Mucosa of stomach (tissue), 1 donor: Measurements from ENCODE around the gene ATG2B.

Experiments used
- H3K27me3 ChIP-seq: one replicate; pipeline ENCODE4 v1.7.0; 2013; ENCODE audit warnings: mild to moderate bottlenecking, low read length; ENCODE audit not compliant: control insufficient read depth, insufficient read depth
- H3K36me3 ChIP-seq: one replicate; pipeline ENCODE4 v1.7.0; 2013; ENCODE audit warnings: low read length; ENCODE audit not compliant: control insufficient read depth, insufficient read depth
- H3K4me1 ChIP-seq: one replicate; pipeline ENCODE4 v1.7.0; 2013; ENCODE audit warnings: mild to moderate bottlenecking, low read length; ENCODE audit not compliant: control insufficient read depth, insufficient read depth
- H3K4me3 ChIP-seq: one replicate; pipeline ENCODE4 v1.7.0; 2013; ENCODE audit warnings: low read length
- H3K9ac ChIP-seq: one replicate; pipeline ENCODE4 v1.7.0; 2013; ENCODE audit warnings: mild to moderate bottlenecking, low read length, moderate library complexity
- H3K9me3 ChIP-seq: one replicate; pipeline ENCODE4 v1.7.0; 2013; ENCODE audit warnings: mild to moderate bottlenecking, low read length, moderate library complexity; ENCODE audit not compliant: control insufficient read depth
- donor health status: Pancreatic carcinoma.

The ATG2B gene

GRCh38 chr14:96265383-96266095, 97.6 kb downstream of the ATG2B start:
- Histone ChIP-seq H3K27me3 (no peaks in the 10 kb centered on the region), H3K4me1 (peaks cover 19% of the 10 kb centered on the region), H3K9ac (no peak overlapping the region), H3K36me3 (no peaks in the 10 kb centered on the region), H3K9me3 (no peaks in the 10 kb centered on the region), H3K4me3 (no peak overlapping the region)

DNA sequence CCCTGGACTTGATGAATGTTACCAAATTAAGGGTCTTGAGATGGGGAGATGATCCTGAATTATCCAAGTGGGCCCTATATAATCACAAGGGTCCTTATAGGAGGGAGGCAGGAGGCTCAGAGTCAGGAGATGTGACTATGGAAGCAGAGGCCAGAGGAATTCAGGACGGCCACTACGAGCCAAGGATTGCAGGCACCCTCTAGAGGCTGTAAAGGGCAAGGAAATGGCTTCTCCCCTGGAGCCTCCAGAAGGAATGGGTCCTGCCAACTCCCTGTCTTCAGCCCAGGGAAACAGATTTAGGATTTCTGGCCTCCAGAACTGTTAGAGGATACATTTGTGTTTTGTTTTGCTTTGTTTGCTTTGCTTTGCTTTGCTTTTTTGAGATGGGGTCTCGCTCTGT, 98.3 kb downstream of the ATG2B start:
- H3K9ac ChIP-seq, result no peak overlapping the region
- no peak overlapping the region for H3K4me3 ChIP-seq
- no peaks in the 10 kb centered on the region for H3K36me3 ChIP-seq
- no peaks in the 10 kb centered on the region for H3K27me3 ChIP-seq
- peaks cover 19% of the 10 kb centered on the region for H3K4me1 ChIP-seq
- H3K9me3 ChIP-seq, result no peaks in the 10 kb centered on the region

DNA sequence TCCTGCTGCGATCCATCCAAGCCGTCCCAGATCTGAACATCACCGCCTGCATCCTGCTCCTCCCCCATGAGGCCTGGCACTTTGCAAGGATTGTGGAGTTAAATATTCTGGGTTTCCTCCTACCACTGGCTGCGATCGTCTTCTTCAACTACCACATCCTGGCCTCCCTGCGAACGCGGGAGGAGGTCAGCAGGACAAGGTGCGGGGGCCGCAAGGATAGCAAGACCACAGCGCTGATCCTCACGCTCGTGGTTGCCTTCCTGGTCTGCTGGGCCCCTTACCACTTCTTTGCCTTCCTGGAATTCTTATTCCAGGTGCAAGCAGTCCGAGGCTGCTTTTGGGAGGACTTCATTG, 99.0 kb downstream of the ATG2B start:
- Histone ChIP-seq H3K4me3 (no peak overlapping the region), H3K9ac (no peak overlapping the region), H3K36me3 (no peaks in the 10 kb centered on the region), H3K27me3 (no peaks in the 10 kb centered on the region), H3K9me3 (no peaks in the 10 kb centered on the region), H3K4me1 (peaks cover 19% of the 10 kb centered on the region)

DNA sequence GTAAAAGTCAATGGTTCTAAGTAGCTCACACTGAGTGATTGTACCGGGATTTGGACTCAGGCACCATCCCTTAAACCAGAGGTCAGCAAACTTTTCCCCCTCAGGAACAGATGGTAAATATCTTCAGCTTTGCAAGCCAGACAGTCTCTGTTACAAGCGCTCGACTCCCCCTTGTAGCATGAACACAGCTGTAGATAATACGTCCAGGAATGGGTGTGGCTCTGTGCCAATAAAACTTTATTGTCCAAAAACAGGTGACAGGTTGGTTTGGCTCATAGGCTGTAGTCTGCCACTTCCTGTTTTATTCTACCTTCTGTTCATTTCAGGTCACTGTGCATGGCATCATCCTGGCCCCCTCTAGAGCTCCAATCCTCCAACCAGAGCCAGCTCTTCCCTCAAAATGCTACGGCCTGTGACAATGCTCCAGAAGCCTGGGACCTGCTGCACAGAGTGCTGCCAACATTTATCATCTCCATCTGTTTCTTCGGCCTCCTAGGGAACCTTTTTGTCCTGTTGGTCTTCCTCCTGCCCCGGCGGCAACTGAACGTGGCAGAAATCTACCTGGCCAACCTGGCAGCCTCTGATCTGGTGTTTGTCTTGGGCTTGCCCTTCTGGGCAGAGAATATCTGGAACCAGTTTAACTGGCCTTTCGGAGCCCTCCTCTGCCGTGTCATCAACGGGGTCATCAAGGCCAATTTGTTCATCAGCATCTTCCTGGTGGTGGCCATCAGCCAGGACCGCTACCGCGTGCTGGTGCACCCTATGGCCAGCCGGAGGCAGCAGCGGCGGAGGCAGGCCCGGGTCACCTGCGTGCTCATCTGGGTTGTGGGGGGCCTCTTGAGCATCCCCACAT, 99.6 kb downstream of the ATG2B start:
- Histone ChIP-seq H3K9me3 (no peaks in the 10 kb centered on the region), H3K9ac (no peak overlapping the region), H3K4me3 (no peak overlapping the region)

DNA sequence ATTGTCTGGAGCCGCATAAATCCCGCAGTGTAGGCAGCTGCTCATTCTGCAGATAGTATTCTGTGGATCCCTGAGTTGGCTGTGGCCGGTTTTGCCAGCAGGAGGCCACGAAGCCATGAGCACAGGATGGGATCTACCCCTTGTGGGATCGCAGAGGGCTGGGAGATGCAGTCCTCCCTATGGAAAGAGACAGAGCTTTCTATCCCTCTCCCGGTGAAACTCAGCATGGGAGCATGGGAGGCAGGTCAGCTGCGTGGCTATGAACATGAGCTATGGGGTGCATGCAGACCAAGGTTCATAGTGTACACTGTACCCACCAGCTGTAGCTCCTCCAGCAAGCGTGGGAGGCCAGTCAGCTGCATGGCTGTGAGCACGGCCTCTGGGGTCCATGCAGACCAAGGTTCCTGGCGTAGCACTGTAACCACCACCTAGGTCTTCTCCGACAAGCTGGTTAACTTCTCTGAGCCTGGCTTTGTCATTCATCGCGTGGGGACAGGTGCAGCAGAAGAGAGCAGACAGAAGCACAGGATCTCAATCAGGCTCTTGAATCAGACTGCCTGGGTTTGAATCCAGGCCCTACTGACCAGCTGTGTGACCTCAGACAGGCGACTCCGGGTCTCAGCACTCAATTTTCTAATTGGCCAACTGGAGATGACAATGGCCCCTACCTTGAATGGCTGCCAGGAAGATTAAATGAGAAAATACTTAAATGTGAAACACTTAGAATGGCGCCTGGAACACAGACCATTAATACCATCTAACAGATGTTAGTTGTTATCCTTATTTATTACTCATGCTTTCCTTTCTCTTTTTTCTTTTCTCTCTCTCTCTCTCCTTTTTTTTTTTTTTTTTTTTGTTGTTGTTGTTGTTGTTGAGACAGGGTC, 101.1 kb downstream of the ATG2B start:
- H3K4me3 ChIP-seq, result no peak overlapping the region
- no peaks in the 10 kb centered on the region for H3K9me3 ChIP-seq
- no peaks in the 10 kb centered on the region for H3K36me3 ChIP-seq
- no peak overlapping the region for H3K9ac ChIP-seq
- peaks cover 9% of the 10 kb centered on the region for H3K4me1 ChIP-seq
- no peaks in the 10 kb centered on the region for H3K27me3 ChIP-seq

More for the DNA sequence above, 99.6 kb downstream of the ATG2B start:
- Histone ChIP-seq H3K4me1 (peaks cover 15% of the 10 kb centered on the region), H3K27me3 (no peaks in the 10 kb centered on the region), H3K36me3 (no peaks in the 10 kb centered on the region)

DNA sequence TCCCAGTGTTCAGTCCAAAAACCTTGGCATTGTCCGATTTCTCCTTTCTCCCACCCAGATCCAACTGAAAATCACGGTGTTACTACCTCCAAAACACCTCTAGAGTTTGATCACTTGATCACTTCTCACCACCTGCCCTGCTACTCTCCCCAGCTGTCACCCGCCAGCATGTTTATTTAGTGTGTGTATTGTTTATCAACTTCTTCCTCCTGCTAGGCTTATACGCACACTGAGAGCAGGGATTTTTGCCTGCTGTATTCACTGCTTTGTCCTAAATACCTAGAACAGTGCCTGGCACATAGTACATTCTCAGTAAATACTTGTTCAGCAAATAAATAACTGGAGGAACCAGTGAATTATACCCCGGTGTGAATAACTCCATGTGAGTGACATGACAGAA, 102.1 kb downstream of the ATG2B start:
- Histone ChIP-seq H3K36me3 (no peaks in the 10 kb centered on the region), H3K9me3 (no peaks in the 10 kb centered on the region), H3K4me3 (no peak overlapping the region), H3K9ac (no peak overlapping the region), H3K4me1 (peaks cover 9% of the 10 kb centered on the region), H3K27me3 (no peaks in the 10 kb centered on the region)

DNA sequence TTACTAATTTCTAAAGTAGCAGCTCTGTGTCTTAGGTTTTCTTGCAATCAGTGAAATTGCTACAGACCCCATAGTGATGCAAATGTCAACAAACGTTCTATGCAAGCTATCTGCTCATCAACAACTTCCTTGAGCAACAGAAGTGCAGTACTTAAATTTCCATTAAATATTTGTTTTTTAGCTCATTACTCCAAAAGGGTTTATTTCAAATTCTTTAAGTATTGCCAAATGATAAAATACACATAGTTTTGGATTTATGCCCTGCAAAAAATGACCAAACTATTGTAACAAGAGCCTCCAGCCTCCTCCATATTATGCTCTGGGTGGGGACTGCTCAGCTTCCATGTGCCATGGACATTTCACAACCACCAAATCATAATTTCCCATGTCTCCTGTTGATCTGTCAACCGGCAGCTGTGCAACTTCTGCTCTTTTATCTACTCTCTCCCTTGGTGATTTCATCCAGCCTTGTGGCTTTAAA, 102.8 kb downstream of the ATG2B start:
- H3K9me3 ChIP-seq, result no peaks in the 10 kb centered on the region
- no peak overlapping the region for H3K4me3 ChIP-seq
- no peaks in the 10 kb centered on the region for H3K36me3 ChIP-seq
- H3K27me3 ChIP-seq, result no peaks in the 10 kb centered on the region
- H3K4me1 ChIP-seq, result peaks cover 9% of the 10 kb centered on the region
- no peak overlapping the region for H3K9ac ChIP-seq

DNA sequence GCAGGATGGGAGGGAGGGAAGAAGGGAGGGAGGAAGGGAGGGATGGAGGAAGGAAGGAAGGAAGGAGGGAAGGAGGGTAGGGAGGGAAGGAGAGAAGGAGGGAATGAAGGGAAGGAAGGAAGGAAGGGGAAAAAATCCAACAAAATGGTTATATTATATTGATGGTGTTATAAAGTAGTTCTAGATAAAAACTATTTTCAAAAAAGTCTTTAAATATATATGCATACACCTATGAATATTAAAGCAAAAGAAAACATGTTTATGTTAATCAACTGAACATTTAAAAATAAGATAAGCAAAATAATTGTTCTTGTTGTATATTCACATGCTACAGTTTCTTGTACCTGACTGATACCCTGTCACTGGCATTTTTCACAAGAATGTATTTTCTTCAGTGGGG, 105.2 kb downstream of the ATG2B start:
- peaks cover 12% of the 10 kb centered on the region for H3K4me1 ChIP-seq
- H3K9me3 ChIP-seq, result no peaks in the 10 kb centered on the region
- H3K36me3 ChIP-seq, result no peaks in the 10 kb centered on the region
- no peaks in the 10 kb centered on the region for H3K27me3 ChIP-seq
- no peak overlapping the region for H3K9ac ChIP-seq
- no peak overlapping the region for H3K4me3 ChIP-seq

GRCh38 chr14:96257056-96257455, 106.1 kb downstream of the ATG2B start:
- H3K4me3 ChIP-seq, result no peak overlapping the region

GRCh38 chr14:96256407-96256806, 106.7 kb downstream of the ATG2B start:
- no peaks in the 10 kb centered on the region for H3K9me3 ChIP-seq
- H3K27me3 ChIP-seq, result no peaks in the 10 kb centered on the region
- H3K4me1 ChIP-seq, result peaks cover 22% of the 10 kb centered on the region
- H3K36me3 ChIP-seq, result no peaks in the 10 kb centered on the region
- no peak overlapping the region for H3K4me3 ChIP-seq
- no peak overlapping the region for H3K9ac ChIP-seq

More at GRCh38 chr14:96257056-96257455, 106.1 kb downstream of the ATG2B start:
- H3K27me3 ChIP-seq, result no peaks in the 10 kb centered on the region
- H3K36me3 ChIP-seq, result no peaks in the 10 kb centered on the region
- no peaks in the 10 kb centered on the region for H3K9me3 ChIP-seq
- H3K9ac ChIP-seq, result no peak overlapping the region
- H3K4me1 ChIP-seq, result peaks cover 18% of the 10 kb centered on the region

DNA sequence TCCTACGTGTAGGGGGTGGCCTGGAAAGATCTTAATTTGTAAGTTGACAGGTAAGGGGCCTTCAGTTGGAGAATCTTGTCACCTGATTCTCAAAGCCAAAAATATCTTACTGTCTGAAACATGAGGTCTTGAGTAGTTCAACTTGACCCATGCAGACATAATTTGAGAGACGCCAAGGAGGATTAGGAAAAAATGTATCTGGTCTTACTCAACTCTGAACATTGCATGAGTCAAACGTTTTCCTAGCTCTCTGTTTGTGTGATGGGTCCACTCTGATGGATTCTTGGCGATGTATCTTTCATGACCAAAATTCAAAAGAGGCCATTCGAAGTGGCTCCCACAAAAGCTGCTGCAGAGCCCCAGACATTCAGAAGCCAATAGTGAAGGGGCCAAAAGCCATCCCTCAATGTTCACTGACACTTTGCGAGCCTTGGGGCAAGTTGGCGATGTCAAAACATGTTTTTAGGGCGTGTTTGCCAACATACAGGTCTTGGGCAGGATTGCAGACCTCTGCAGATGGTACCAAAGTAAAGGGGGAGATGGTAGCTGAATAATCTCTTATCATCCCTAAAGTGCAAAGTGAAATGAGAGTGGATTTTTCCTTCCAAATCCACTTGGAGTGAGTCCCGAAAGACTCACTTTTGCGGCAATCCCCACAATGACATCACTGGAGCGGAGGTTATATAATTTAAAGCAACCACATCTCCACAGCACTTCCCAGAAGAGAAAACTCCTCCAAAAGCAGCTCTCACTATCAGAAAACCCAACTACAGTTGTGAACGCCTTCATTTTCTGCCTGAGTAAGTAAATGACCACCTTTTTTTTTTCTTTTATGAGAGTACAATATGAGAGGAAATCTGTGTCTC, 107.4 kb downstream of the ATG2B start, which contains the start of gene BDKRB1:
Gene BDKRB1 (plus strand): TSS at position 710 of the 866 bp plus-strand sequence. CDS start 7,473 bp downstream, outside the sequence.
- Histone ChIP-seq H3K36me3 (no peaks in the 10 kb centered on the region), H3K4me3 (no peak within 1 kb of the TSS), H3K9ac (no peak within 1 kb of the TSS), H3K27me3 (no peaks in the 10 kb centered on the region), H3K4me1 (peaks cover 17% of the 10 kb centered on the region), H3K9me3 (no peaks in the 10 kb centered on the region)
